HCT116 (cell line): ENCODE results near the gene TIMM17B. TPM values are rescaled to one million over a fixed set of nuclear protein-coding genes. Genes with fewer than 3 reads are reported as not detected.

ENCODE experiments used
- ATAC-seq: fragments of 200-7000 bp; cut with Tn5 transposase; 2 replicates; pipeline ENCODE4 v1.9.1; 2020; ENCODE audit warnings: mild to moderate bottlenecking, moderate library complexity
- Bru-seq: library from RNA; stranded (reverse); fragments of 400-500 nt; gene quantifications from one replicate; lab custom pipeline; 2021; lab: Mats Ljungman, UMichigan
- BruChase-seq, 2 experiments: library from RNA; stranded (reverse); fragments of 400-500 nt; gene quantifications; one replicate each; lab custom pipeline; 2021; lab: Mats Ljungman, UMichigan
- BruUV-seq: library from RNA; stranded (reverse); fragments of 400-500 nt; replicated peaks from 2 replicates; lab custom pipeline; 2021; lab: Mats Ljungman, UMichigan
- CTCF ChIA-PET: fragments of 300-600 bp; sonication (Branson Sonifier 250); formaldehyde crosslinking; loops from one replicate; lab custom pipeline; 2021; ENCODE audit warnings: antibody characterized with exemption; lab: Charles Lee
- POLR2A ChIA-PET: fragments of 300-600, 350-600 bp; sonication (Branson Sonifier 250); formaldehyde crosslinking; loops from one replicate; lab custom pipeline; 2021; ENCODE audit warnings: antibody characterized with exemption; lab: Charles Lee
- RAD21 ChIA-PET, 2 experiments: fragments of 300-600 bp; sonication (Branson Sonifier 250); formaldehyde crosslinking; loops; one replicate each; lab custom pipeline; 2023; ENCODE audit warnings: low total read pairs in 2 of 2; ENCODE audit not compliant: uncharacterized antibody in 2 of 2, unreplicated experiment in 2 of 2, low non-redundant PET in 1 of 2; lab: Charles Lee
- DNase-seq: peaks from one replicate; pipeline ENCODE4 v3.0.0-alpha.2; 2010; ENCODE audit warnings: low read depth, low spot score
- H2AFZ ChIP-seq: fragments of 200-600 bp; shearing (Covaris generic), sonication (generic); 2 replicates; pipeline ENCODE4 v1.6.1; 2017; ENCODE audit warnings: low read depth, mixed run types, mixed read lengths, antibody characterized with exemption, low read length; ENCODE audit not compliant: poor library complexity, severe bottlenecking
- H3K27ac ChIP-seq: 2 replicates; pipeline ENCODE4 v1.5.1; 2012; ENCODE audit warnings: low read depth, low read length
- H3K27me3 ChIP-seq: fragments of 200-600 bp; sonication (generic); 2 replicates; pipeline ENCODE4 v1.6.1; 2016; ENCODE audit warnings: mixed run types, low read length, mixed read lengths; ENCODE audit not compliant: insufficient read depth
- H3K36me3 ChIP-seq, 2 experiments: fragments of 200-500 bp in 1 of 2; fragments of 200-600 bp in 1 of 2; sonication (Bioruptor generic) in 1 of 2; sonication (generic) in 1 of 2; 2 replicates each; pipeline versions ENCODE4 v1.5.1 to v1.6.1; 2014 to 2016; ENCODE audit warnings: low read length in 2 of 2, inconsistent platforms in 1 of 2, mixed read lengths in 1 of 2, mixed run types in 1 of 2; ENCODE audit not compliant: insufficient read depth in 2 of 2, control insufficient read depth in 1 of 2
- H3K4me1 ChIP-seq, 2 experiments: fragments of 200-600 bp in 1 of 2; sonication (generic) in 1 of 2; 2 replicates each; pipeline versions ENCODE4 v1.5.1 to v1.6.1; 2012 to 2017; ENCODE audit warnings: low read length in 2 of 2, inconsistent platforms in 1 of 2, mild to moderate bottlenecking in 1 of 2, mixed read lengths in 1 of 2, mixed run types in 1 of 2, moderate library complexity in 1 of 2; ENCODE audit not compliant: insufficient read depth in 2 of 2, control insufficient read depth in 1 of 2
- H3K4me2 ChIP-seq: fragments of 200-600 bp; sonication (generic); 2 replicates; pipeline ENCODE4 v1.6.1; 2017; ENCODE audit warnings: mixed run types, low read length, mixed read lengths
- H3K4me3 ChIP-seq, 2 experiments: fragments of 200-600 bp in 1 of 2; sonication (generic) in 1 of 2; replicated peaks in 1 of 2; 2 replicates each; pipeline ENCODE4 v1.5.1; 2011 to 2016; ENCODE audit warnings: low read length in 2 of 2, control low read depth in 1 of 2, low read depth in 1 of 2, mild to moderate bottlenecking in 1 of 2, mixed read lengths in 1 of 2, mixed run types in 1 of 2
- H3K79me2 ChIP-seq: fragments of 200-600 bp; sonication (generic); 2 replicates; pipeline ENCODE4 v1.6.1; 2017; ENCODE audit warnings: mild to moderate bottlenecking, mixed run types, low read length, moderate library complexity, mixed read lengths; ENCODE audit not compliant: insufficient read depth
- H3K9ac ChIP-seq: fragments of 200-600 bp; sonication (generic); 2 replicates; pipeline ENCODE4 v1.6.1; 2016; ENCODE audit warnings: low read length, mixed read lengths
- H3K9me2 ChIP-seq: fragments of 200-600 bp; sonication (generic), shearing (Covaris generic); 2 replicates; pipeline ENCODE4 v1.6.1; 2017; ENCODE audit warnings: mixed run types, mild to moderate bottlenecking, moderate library complexity; ENCODE audit not compliant: insufficient read depth
- H3K9me3 ChIP-seq, 2 experiments: fragments of 200-500 bp in 1 of 2; fragments of 200-600 bp in 1 of 2; sonication (Bioruptor generic) in 1 of 2; sonication (generic) in 1 of 2; 2 replicates each; pipeline ENCODE4 v1.6.1; 2014 to 2017; ENCODE audit warnings: low read length in 2 of 2, mixed read lengths in 2 of 2, inconsistent platforms in 1 of 2, low read depth in 1 of 2, mild to moderate bottlenecking in 1 of 2, mixed run types in 1 of 2, moderate library complexity in 1 of 2; ENCODE audit not compliant: control insufficient read depth in 1 of 2, insufficient read depth in 1 of 2
- H4K20me1 ChIP-seq: fragments of 200-600 bp; sonication (generic), shearing (Covaris generic); 2 replicates; pipeline ENCODE4 v1.6.1; 2017; ENCODE audit warnings: mixed run types, mild to moderate bottlenecking, moderate library complexity; ENCODE audit not compliant: insufficient read depth
- ATF3 ChIP-seq: IDR thresholded peaks from 2 replicates; pipeline ENCODE4 v1.6.1; 2012
- CBX3 ChIP-seq: IDR thresholded peaks from 2 replicates; pipeline ENCODE4 v1.6.1; 2012; ENCODE audit warnings: low read depth
- CEBPB ChIP-seq: IDR thresholded peaks from 2 replicates; pipeline ENCODE4 v1.6.1; 2012; ENCODE audit warnings: low read depth
- EGR1 ChIP-seq: IDR thresholded peaks from 2 replicates; pipeline ENCODE4 v1.6.1; 2012; ENCODE audit warnings: low read depth
- ELF1 ChIP-seq: IDR thresholded peaks from 2 replicates; pipeline ENCODE4 v1.6.1; 2012; ENCODE audit warnings: low read depth, borderline replicate concordance
- EZH2 ChIP-seq: fragments of 200-600 bp; sonication (generic); IDR thresholded peaks from 2 replicates; pipeline ENCODE4 v1.6.1; 2017; ENCODE audit warnings: antibody characterized with exemption, mixed run types
- EZH2phosphoT487 ChIP-seq: fragments of 200-600 bp; IDR thresholded peaks from 2 replicates; pipeline ENCODE4 v1.6.1; 2018; ENCODE audit warnings: antibody characterized with exemption, borderline replicate concordance
- FOSL1 ChIP-seq: IDR thresholded peaks from 2 replicates; pipeline ENCODE4 v1.6.1; 2012; ENCODE audit warnings: low read depth
- JUND ChIP-seq: IDR thresholded peaks from 2 replicates; pipeline ENCODE4 v1.6.1; 2012
- POLR2A ChIP-seq: IDR thresholded peaks from 2 replicates; pipeline ENCODE4 v1.7.0; 2011; ENCODE audit warnings: borderline replicate concordance; ENCODE audit not compliant: insufficient read depth, insufficient read length; ENCODE audit errors: extremely low read depth
- POLR2AphosphoS5 ChIP-seq: IDR thresholded peaks from 2 replicates; pipeline ENCODE4 v1.6.1; 2011; ENCODE audit warnings: mild to moderate bottlenecking, low read depth, low read length, moderate library complexity
- RAD21 ChIP-seq: IDR thresholded peaks from 2 replicates; pipeline ENCODE4 v1.6.1; 2012; ENCODE audit warnings: low read depth, mild to moderate bottlenecking
- SIN3A ChIP-seq: IDR thresholded peaks from 2 replicates; pipeline ENCODE4 v1.6.1; 2012; ENCODE audit warnings: low read depth
- SP1 ChIP-seq: IDR thresholded peaks from 2 replicates; pipeline ENCODE4 v1.6.1; 2012; ENCODE audit warnings: low read depth
- YY1 ChIP-seq: IDR thresholded peaks from 2 replicates; pipeline ENCODE4 v1.6.1; 2011; ENCODE audit warnings: low read length, low read depth, moderate library complexity, mild to moderate bottlenecking; ENCODE audit not compliant: insufficient replicate concordance; ENCODE audit errors: extremely low read depth
- ZNF274 ChIP-seq: fragments of 200-500 bp; sonication (Bioruptor generic); IDR thresholded peaks from 2 replicates; pipeline ENCODE4 v1.6.1; 2014; ENCODE audit warnings: mild to moderate bottlenecking, low read depth, low read length, inconsistent platforms
- intact Hi-C: fragments of 100-400 bp; cut with micrococcal nuclease; formaldehyde crosslinking; loops from 2 replicates; pipeline ENCODE4 v1.10.0; 2022
- long read RNA-seq: library from polyadenylated mRNA; unstranded; transcript quantifications from one replicate; pipeline ENCODE4 v2.0.0, GENCODE V29; 2021; ENCODE audit not compliant: unreplicated experiment
- polyA plus RNA-seq: library from polyadenylated mRNA; unstranded; fragments of >200 nt; gene quantifications from 2 replicates; pipeline ENCODE4 v1.2.1, GENCODE V29; 2012; ENCODE audit warnings: missing spikeins
- total RNA-seq: library from RNA; stranded (reverse); gene quantifications from one replicate; pipeline ENCODE4 v1.2.1, GENCODE V29; 2021; ENCODE audit not compliant: unreplicated experiment
- TF ChIP-seq, protein P1 (sequence below): IDR thresholded peaks from 2 replicates; pipeline ENCODE4 v1.6.1; 2012
- TF ChIP-seq, protein P2 (sequence below): IDR thresholded peaks from 2 replicates; pipeline ENCODE4 v1.6.1; 2012; ENCODE audit warnings: low read depth
- TF ChIP-seq, protein P3 (sequence below): IDR thresholded peaks from 2 replicates; pipeline ENCODE4 v1.6.1; 2011; ENCODE audit warnings: mild to moderate bottlenecking, low read length, moderate library complexity; ENCODE audit not compliant: insufficient replicate concordance; ENCODE audit errors: extremely low read depth

The TIMM17B gene
- total RNA-seq (41.7 TPM), Bru-seq, nascent RNA (percentile 74 among the genes with signal in this experiment), BruChase-seq, experiment 1, labeled RNA remaining after a 6-hour chase (percentile 75 among the genes with signal in this experiment), BruChase-seq, experiment 2, labeled RNA remaining after a 2-hour chase (percentile 71 among the genes with signal in this experiment)
- 38.6 and 44.5 TPM in 2 replicates for polyA plus RNA-seq
- long read RNA-seq, transcript TIMM17B-204 (7 exons, 964 nt), result major isoform, 5 of 36 reads
- long read RNA-seq, partial matches to known transcripts, result 24 of 36 reads
- long read RNA-seq, other reads (novel, unspliced or antisense), result 7 of 36 reads

DNA sequence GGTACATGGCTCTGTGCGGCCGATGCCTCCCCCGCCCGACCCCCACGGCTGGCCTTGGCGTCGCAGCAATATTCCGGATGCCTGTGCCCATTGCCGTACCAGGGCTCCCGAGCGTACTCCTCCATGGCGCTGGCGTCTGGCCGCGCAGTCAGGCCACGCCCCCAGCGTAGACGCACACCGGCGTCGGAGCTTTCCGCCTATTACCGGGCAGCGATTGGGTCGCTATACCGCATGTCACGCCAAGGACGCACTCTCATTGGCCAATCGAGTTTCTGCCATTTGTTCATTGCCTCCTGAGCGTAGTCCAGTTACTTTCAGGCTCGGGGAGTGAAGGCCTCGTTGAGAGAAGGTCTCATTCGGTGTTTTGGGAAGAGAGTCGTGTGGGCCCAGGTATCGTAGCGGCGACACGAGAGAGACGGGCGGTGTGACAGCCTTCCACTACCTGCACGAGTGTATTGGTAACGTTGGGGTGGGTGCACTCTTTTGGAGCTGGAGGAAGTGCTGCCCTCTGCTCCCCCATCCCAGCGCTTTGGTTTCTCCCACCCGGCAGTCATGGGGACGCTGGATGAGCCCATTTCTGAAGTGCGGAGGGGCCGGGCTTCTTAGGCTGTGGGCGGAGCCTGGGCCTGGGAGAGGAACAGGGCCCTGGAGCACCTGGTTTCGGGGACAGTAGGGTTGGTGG, at the start of gene TIMM17B, which contains the start of gene PQBP1:
TSS of gene TIMM17B (minus strand) at position 144 of the 682 bp plus-strand sequence. CDS start at position 125, 19 bp downstream.
TSS of gene PQBP1 (plus strand) at position 306 of the 682 bp plus-strand sequence. CDS start 580 bp downstream, outside the sequence.
- peak within 1 kb of the TSS; percentile 75 to 77 for H3K4me3 ChIP-seq
- H2AFZ ChIP-seq, result no peak within 1 kb of the TSS
- H3K27me3 ChIP-seq, result no peaks in the 10 kb centered on the region
- H3K4me1 ChIP-seq, result peaks cover 3 to 11% of the 10 kb centered on the region in 2 experiments; a peak in 1 of 4 replicates
- peaks cover 0 to 7% of the 10 kb centered on the region in 2 experiments; a peak in 2 of 4 replicates for H3K36me3 ChIP-seq
- ATAC-seq, result peak; percentile 90
- H3K9ac ChIP-seq, result peak within 1 kb of the TSS; percentile 83
- intact Hi-C loops, result loop anchor here (10.0 kb wide), 1 partner anchor 93 kb away; the partner anchor contains the start of gene HDAC6
- H4K20me1 ChIP-seq, result no peaks in the 10 kb centered on the region
- ChIA-PET RAD21 (no interaction called here), POLR2A (interaction anchor here (1.0 to 1.6 kb wide), 5 partner anchors 14 to 293 kb away, joined by 3 to 12 read pairs (median 4); partner anchors contain the start of genes HDAC6, OTUD5 and SLC35A2), CTCF (no interaction called here)
- BruUV-seq, result no TSS peak
- peak; percentile 93 for DNase-seq
- peak within 1 kb of the TSS; percentile 87 for H3K4me2 ChIP-seq
- H3K9me3 ChIP-seq, result no peaks in the 10 kb centered on the region
- peaks cover 38% of the 10 kb centered on the region for H3K79me2 ChIP-seq
- no peaks in the 10 kb centered on the region for H3K9me2 ChIP-seq
- peak within 1 kb of the TSS; percentile 96 for H3K27ac ChIP-seq
- TF ChIP-seq ATF3 (no peak), RAD21 (no peak), CEBPB (no peak), CBX3 (no peak), ZNF274 (no peak), POLR2A (peak; percentile 62), EZH2phosphoT487 (no peak), FOSL1 (no peak), JUND (no peak), YY1 (peak; percentile 40), POLR2AphosphoS5 (peak; percentile 62), EZH2 (no peak), EGR1 (no peak), ELF1 (no peak), SIN3A (no peak), SP1 (no peak)
- TF ChIP-seq, protein P1, sequence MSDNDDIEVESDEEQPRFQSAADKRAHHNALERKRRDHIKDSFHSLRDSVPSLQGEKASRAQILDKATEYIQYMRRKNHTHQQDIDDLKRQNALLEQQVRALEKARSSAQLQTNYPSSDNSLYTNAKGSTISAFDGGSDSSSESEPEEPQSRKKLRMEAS, result no peak
- TF ChIP-seq, protein P2, sequence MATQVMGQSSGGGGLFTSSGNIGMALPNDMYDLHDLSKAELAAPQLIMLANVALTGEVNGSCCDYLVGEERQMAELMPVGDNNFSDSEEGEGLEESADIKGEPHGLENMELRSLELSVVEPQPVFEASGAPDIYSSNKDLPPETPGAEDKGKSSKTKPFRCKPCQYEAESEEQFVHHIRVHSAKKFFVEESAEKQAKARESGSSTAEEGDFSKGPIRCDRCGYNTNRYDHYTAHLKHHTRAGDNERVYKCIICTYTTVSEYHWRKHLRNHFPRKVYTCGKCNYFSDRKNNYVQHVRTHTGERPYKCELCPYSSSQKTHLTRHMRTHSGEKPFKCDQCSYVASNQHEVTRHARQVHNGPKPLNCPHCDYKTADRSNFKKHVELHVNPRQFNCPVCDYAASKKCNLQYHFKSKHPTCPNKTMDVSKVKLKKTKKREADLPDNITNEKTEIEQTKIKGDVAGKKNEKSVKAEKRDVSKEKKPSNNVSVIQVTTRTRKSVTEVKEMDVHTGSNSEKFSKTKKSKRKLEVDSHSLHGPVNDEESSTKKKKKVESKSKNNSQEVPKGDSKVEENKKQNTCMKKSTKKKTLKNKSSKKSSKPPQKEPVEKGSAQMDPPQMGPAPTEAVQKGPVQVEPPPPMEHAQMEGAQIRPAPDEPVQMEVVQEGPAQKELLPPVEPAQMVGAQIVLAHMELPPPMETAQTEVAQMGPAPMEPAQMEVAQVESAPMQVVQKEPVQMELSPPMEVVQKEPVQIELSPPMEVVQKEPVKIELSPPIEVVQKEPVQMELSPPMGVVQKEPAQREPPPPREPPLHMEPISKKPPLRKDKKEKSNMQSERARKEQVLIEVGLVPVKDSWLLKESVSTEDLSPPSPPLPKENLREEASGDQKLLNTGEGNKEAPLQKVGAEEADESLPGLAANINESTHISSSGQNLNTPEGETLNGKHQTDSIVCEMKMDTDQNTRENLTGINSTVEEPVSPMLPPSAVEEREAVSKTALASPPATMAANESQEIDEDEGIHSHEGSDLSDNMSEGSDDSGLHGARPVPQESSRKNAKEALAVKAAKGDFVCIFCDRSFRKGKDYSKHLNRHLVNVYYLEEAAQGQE, result no peak
- TF ChIP-seq, protein P3, sequence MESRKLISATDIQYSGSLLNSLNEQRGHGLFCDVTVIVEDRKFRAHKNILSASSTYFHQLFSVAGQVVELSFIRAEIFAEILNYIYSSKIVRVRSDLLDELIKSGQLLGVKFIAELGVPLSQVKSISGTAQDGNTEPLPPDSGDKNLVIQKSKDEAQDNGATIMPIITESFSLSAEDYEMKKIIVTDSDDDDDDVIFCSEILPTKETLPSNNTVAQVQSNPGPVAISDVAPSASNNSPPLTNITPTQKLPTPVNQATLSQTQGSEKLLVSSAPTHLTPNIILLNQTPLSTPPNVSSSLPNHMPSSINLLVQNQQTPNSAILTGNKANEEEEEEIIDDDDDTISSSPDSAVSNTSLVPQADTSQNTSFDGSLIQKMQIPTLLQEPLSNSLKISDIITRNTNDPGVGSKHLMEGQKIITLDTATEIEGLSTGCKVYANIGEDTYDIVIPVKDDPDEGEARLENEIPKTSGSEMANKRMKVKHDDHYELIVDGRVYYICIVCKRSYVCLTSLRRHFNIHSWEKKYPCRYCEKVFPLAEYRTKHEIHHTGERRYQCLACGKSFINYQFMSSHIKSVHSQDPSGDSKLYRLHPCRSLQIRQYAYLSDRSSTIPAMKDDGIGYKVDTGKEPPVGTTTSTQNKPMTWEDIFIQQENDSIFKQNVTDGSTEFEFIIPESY, result no peak
